Measurements from ENCODE around the gene ATP5F1A.
"Not testable (repeated sequence)": the region's sequence is repeated elsewhere in the genome, so short reads cannot be mapped to it uniquely, and the experiment has no call there.

The ATP5F1A gene

GRCh38 chr18:46097801-46098615, at the start of gene ATP5F1A:
Gene ATP5F1A (minus strand): TSS chr18:46098296. CDS start chr18:46098231, 65 bp downstream.
- DNase-seq: peak; percentile 90

GRCh38 chr18:46141199-46141598, 43.1 kb upstream of the ATP5F1A start:
- no peak for DNase-seq

DNA sequence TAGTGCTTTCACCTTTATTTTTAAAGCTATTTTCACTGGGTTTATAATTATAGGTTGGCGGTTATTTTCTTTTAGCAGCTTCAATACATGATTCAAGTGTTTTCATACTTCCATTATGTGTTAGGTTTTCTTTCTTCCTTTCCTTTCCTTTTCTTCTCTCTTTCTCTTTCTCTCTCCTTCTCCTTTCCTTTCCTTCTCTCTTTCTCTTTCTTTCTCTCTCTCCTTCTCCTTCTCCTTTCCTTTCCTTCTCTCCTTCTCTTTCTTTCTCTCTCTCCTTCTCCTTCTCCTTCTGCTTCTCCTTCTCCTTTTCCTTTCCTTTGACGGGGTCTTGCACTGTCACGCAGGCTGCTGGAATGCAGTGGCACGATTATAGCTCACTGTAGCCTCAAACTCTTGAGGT, 42.1 kb upstream of the ATP5F1A start:
- DNase-seq: no peak

GRCh38 chr18:46134920-46135675, 37.0 kb upstream of the ATP5F1A start:
- DNase-seq: no peak

DNA sequence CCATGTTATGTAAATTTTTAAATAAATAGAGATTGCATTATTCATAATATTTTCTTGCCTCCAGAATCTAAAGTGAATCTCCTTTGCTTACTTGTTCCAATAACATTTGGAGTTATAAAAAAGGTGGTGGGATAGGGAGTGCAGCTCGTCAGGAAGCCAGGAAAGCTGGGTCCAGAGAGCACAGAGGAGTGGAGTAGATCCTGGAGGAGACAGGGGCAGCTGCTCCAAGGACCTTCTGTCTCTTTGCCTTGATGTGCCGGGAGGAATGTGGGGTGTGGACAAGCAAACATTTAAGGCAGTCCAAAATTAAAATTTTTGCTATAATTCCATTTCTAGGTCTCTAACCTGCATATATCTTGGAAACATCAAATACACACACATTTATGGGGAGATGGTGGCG, 35.4 kb upstream of the ATP5F1A start:
- no peak for DNase-seq

- not testable (repeated sequence) for DNase-seq
Measured at GRCh38 chr18:46130549-46130948, 32.5 kb upstream of the ATP5F1A start.

- no peak for DNase-seq
Measured at GRCh38 chr18:46130061-46130460, 32.0 kb upstream of the ATP5F1A start.

GRCh38 chr18:46126625-46127024, 28.5 kb upstream of the ATP5F1A start:
- DNase-seq: not testable (repeated sequence)

DNA sequence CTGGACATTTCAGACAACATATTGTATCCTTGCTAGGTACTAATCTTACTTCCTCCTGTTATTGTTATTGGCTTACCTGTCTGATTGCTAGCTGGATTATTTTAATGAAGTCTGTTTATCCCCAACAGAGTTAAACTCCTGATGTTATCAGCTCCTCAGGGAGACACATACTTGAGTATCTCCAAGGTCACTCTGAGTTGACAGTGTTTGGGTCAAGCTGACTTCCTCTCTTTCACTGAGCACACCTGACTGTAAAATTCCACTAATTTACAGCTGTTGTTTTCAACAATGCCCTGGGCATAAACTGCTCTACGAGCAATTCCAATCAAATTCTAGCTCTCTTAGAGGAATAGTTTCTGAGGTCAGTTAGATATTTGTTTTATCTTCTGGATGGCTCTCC, 15.7 kb upstream of the ATP5F1A start:
- DNase-seq: no peak

DNA sequence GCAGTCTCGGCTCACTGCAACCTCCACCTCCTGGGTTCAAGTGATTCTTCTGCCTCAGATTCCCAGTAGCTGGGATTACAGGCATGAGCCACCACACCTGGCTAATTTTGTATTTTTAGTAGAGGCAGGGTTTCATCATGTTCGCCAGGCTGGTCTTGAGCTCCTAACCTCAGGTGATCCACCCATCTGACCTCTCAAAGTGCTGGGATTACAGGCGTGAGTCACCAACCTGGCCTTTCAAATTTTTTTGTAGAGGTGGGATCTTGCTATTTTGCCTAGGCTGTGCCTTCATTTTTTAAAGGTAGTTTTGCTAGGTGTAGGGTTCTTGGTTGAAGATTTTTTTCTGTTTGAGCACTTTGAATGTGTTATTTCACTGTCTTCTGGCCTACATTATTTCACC, 12.3 kb upstream of the ATP5F1A start:
- no peak for DNase-seq

DNA sequence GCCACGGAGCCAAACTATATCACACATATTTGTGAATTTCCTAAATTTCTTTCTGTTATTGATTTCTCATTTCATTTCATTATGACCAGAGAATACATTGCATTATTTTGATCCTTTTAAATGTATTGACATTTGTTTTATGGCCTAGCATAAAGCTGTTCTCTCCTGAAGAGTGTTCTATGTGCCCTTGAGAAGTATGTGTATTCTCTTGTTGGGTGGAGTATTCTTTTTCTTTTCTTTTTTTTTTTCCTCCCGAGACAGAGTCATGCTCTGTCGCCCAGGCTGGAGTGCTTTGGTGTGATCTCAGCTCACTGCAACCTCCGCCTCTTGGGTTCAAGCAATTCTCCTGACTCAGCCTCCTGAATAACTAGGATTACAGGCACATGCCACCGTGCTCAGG, 11.3 kb upstream of the ATP5F1A start:
- no peak for DNase-seq

GRCh38 chr18:46104128-46104911, 6.2 kb upstream of the ATP5F1A start, which contains the start of gene HAUS1:
Gene HAUS1 (plus strand): TSS chr18:46104385. CDS start chr18:46104412, 27 bp downstream.
- DNase-seq: peak; percentile 89

- DNase-seq: no peak
Measured at GRCh38 chr18:46099463-46099862, 1.4 kb upstream of the ATP5F1A start.

GRCh38 chr18:46098616-46098933, 479 bp upstream of the ATP5F1A start:
- no peak for DNase-seq

DNA sequence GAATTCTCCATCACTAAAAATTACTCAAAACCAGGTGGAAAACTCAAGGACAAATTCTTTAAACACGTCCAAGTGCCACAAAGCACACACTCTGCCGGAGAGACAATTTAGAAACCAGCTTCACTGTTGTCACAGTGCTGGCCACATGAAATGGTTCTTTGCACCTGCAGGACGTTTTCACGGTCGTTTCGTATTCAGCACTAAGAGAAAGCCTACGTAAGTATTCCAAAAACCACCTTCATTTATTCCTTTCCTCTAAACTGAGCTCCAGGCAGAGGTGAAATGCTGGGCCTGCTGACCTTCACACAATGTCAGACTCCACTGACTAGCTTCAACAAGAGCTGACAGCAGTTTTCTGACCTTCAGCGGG, 680 bp downstream of the ATP5F1A start:
- peak; percentile 45 for DNase-seq

- no peak for DNase-seq
Measured at GRCh38 chr18:46096651-46097300, 1.3 kb downstream of the ATP5F1A start.

- DNase-seq: no peak
Measured at GRCh38 chr18:46095532-46095931, 2.6 kb downstream of the ATP5F1A start.

DNA sequence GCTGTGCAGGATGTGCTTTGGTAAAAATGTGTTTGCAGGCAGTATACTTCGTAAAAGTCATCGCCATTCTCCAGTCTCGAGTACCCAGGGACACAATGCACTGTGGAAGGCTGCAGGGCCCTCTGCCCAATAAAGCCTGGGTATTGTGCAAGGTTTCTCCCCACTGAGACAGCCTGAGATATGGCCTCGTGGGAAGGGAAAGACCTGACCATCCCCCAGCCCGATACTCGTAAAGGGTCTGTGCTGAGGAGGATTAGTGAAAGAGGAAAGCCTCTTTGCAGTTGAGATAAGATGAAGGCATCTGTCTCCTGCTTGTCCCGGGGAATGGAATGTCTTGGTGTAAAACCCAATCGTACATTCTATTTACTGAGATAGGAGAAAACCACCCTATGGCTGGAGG, 9.6 kb downstream of the ATP5F1A start:
- not testable (repeated sequence) for DNase-seq

- no peak for DNase-seq
Measured at GRCh38 chr18:46084431-46084830, 13.7 kb downstream of the ATP5F1A start.

DNA sequence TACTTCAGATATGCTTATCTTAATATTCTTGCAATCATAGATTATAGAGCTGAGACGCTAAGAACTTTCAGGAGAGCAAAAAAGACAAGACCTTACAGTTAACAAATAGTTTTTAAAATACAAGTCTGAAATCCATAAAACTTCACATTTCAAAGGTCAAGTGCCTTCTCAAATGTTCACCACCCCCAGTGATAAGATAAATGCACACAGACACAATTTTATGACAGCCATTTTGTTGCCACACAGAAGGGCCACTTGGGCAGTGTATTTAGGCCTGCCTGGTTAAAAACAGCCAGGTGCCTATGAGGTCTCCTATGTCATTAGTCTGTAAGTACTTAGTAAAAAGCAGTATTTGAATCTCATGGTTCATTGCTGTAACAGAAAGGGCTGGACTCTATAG, 17.9 kb downstream of the ATP5F1A start:
- no peak for DNase-seq

- DNase-seq: no peak
Measured at GRCh38 chr18:46079336-46079735, 18.8 kb downstream of the ATP5F1A start.

DNA sequence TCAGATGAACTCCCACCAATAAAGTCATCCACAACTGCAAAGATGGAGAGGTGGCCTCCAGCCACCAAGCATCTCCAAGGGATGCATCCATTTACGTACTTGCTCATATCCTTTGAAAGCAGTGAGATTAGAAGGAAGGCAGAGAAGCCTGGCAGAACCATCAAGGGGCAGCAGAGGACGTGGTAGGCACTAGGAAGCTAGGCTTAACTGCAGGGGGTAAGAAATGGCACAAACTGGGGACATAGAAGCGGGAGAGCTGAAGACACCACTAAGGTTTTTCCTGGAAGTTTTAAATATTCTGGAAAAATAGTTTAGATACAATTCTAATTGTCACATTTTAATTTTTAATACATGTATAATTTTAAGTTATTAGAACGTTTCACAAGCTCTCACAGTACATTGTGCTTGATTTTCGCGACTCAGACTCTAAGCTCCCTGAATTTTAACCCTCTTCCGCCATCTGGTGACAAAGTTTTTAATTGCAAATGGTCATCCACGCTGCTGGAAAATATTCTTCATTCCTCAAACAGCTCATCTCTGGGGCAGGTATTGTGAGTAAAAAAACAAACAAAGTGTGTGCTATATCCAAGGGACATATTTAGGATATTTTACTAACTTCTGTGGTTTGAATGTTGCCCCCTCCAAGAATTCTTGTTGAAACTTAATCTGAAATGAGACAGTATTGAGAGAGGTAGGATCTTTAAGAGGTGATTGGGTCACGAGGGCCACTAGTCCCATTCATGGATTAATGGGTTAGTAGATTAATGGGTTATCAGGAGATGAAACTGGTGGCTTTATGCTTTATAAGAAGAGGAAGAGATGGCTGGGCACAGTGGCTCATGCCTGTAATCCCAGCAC, 24.4 kb downstream of the ATP5F1A start:
- DNase-seq: peak; percentile 73
